Gastrocnemius medialis (tissue), 4 donors: ENCODE results near the gene TFR2.

Experiments used
- POLR2A ChIP-seq, 2 donors: fragments of 450-650 bp; IDR thresholded peaks; one replicate each; pipeline ENCODE4 v1.6.1; 2017; ENCODE audit warnings: antibody characterized with exemption in 2 of 2, mild to moderate bottlenecking in 2 of 2, moderate library complexity in 2 of 2
- TF ChIP-seq, protein P1 (sequence below), 5 experiments: fragments of 450-650 bp in 3 of 5; fragments of 200-600 bp in 2 of 5; sonication (generic) in 2 of 5; IDR thresholded peaks in 4 of 5; conservative IDR thresholded peaks in 1 of 5; 1 replicate in 4 of 5; 2 replicates in 1 of 5; pipeline ENCODE4 v1.5.1; 2016 to 2019; ENCODE audit warnings: antibody characterized with exemption in 5 of 5, mild to moderate bottlenecking in 3 of 5, moderate library complexity in 3 of 5

DNA sequence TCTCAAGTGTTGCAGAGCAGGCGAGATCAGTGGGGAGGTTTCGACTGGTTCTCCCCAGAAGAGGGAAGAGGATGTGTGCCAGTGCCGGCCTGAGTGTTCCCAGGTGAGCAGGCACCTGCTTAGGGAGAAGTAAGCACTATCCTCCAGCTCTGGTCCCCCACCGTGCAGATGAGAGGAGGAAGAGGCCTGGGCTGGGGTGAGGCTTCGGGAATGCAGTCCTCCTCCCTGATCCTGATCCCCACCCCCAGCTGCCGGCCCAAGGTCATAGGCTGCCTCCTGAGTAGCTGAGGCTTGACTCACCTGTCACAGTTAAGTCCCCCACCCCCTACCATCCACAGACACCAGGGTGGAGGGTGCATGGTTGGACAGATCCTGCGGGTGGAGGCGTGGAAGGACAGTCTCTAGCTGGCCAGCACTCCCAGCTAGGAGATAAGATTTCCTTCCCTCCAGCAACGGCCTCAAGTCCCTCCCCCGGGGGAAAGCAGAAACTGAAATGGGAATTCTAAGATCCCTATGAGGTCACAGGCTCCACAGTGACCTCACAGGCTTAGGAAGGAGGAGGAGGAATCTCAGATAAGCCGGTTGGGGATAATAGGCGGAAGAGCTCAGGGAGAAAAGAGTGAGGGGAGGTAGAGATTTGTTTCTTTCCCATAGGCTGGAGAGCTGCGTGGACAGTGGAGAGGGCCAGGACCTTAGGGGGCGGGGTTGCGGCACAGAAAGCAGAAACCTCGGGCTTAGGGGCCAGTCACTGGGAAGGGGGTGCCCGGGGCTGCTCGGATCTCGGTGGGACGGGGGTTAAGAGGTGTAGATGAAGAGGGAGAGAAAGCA is 56.5 kb downstream of the TFR2 start:
- TF ChIP-seq, protein P1, sequence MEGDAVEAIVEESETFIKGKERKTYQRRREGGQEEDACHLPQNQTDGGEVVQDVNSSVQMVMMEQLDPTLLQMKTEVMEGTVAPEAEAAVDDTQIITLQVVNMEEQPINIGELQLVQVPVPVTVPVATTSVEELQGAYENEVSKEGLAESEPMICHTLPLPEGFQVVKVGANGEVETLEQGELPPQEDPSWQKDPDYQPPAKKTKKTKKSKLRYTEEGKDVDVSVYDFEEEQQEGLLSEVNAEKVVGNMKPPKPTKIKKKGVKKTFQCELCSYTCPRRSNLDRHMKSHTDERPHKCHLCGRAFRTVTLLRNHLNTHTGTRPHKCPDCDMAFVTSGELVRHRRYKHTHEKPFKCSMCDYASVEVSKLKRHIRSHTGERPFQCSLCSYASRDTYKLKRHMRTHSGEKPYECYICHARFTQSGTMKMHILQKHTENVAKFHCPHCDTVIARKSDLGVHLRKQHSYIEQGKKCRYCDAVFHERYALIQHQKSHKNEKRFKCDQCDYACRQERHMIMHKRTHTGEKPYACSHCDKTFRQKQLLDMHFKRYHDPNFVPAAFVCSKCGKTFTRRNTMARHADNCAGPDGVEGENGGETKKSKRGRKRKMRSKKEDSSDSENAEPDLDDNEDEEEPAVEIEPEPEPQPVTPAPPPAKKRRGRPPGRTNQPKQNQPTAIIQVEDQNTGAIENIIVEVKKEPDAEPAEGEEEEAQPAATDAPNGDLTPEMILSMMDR (IDR thresholded peaks at IDR 0.05 in 4 of 5, conservative IDR thresholded peaks at IDR 0.05 in 1 of 5): no peak
- TF ChIP-seq POLR2A (IDR thresholded peaks at IDR 0.05): no peak
